ENCODE measurements around the gene SEPTIN11. TPM values are rescaled to one million over a fixed set of nuclear protein-coding genes. Genes with fewer than 3 reads are reported as not detected.

SEPTIN11 gene
- polyA plus RNA-seq, 1 donor (not counting 4 experiments of a cell fraction or from before 2014, with no cell fraction given) = 99.3 TPM

DNA sequence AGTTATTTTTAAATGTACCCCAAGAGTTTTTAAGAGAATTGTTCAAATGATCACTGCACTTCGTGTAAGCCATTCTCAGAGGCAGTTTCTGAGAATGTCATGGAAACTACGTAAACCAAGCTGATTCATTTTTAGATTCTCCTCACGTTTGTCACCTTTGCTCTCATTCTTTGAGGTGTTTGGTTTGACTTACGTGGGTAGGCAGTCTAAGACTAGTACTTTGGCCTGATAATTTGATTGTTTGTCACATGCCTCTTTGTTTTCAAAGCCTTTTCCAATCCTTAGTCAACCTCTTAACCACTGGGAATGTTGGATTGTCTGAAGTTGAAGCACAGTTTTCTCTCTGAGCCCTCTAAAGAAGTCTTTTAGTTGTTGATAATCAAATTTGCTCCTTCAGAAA lies 10.5 kb downstream of the SEPTIN11 start:
- Histone ChIP-seq H4K20me1 (ENCODE audit: control insufficient read depth, extremely low read depth, insufficient read depth, low read length) (no peaks in the 10 kb centered on the region), H3K4me3 (ENCODE audit: control insufficient read depth in 2 of 3, extremely low read depth in 1 of 3, insufficient read depth in 2 of 3, low read depth in 1 of 3, low read length in 3 of 3) (no peak overlapping the region), H3K4me2 (ENCODE audit: control insufficient read depth, extremely low read depth, insufficient read depth, low read depth, low read length) (no peak overlapping the region), H3K36me3 (ENCODE audit: control insufficient read depth in 2 of 2, extremely low read depth in 1 of 2, insufficient read depth in 2 of 2, low read length in 2 of 2) (peaks cover 0 to 4% of the 10 kb centered on the region in 2 experiments), H2AFZ (ENCODE audit: control insufficient read depth, low read length) (no peak overlapping the region), H3K9ac (ENCODE audit: control insufficient read depth, extremely low read depth, insufficient read depth, low read length) (no peak overlapping the region), H3K79me2 (ENCODE audit: control insufficient read depth, insufficient read depth, low read length) (peaks cover 69% of the 10 kb centered on the region), H3K27me3 (ENCODE audit: control insufficient read depth, extremely low read depth, insufficient read depth, low read length) (no peaks in the 10 kb centered on the region), H3K9me1 (ENCODE audit: control insufficient read depth, extremely low read depth, insufficient read depth, low read length) (no peaks in the 10 kb centered on the region), H3K4me1 (ENCODE audit: control insufficient read depth, extremely low read depth, insufficient read depth, low read length) (no peaks in the 10 kb centered on the region), H3K9me3 (ENCODE audit: control insufficient read depth, low read depth, low read length) (no peaks in the 10 kb centered on the region), H3K27ac (ENCODE audit: control insufficient read depth, insufficient read depth, low read length) (no peak overlapping the region)
- TF ChIP-seq, protein P1, sequence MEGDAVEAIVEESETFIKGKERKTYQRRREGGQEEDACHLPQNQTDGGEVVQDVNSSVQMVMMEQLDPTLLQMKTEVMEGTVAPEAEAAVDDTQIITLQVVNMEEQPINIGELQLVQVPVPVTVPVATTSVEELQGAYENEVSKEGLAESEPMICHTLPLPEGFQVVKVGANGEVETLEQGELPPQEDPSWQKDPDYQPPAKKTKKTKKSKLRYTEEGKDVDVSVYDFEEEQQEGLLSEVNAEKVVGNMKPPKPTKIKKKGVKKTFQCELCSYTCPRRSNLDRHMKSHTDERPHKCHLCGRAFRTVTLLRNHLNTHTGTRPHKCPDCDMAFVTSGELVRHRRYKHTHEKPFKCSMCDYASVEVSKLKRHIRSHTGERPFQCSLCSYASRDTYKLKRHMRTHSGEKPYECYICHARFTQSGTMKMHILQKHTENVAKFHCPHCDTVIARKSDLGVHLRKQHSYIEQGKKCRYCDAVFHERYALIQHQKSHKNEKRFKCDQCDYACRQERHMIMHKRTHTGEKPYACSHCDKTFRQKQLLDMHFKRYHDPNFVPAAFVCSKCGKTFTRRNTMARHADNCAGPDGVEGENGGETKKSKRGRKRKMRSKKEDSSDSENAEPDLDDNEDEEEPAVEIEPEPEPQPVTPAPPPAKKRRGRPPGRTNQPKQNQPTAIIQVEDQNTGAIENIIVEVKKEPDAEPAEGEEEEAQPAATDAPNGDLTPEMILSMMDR (optimal IDR thresholded peaks at IDR 0.05 in 1 of 3, IDR thresholded peaks at IDR 0.05 in 1 of 3, conservative IDR thresholded peaks at IDR 0.05 in 1 of 3; ENCODE audit: extremely low read depth in 1 of 3, insufficient read depth in 2 of 3, low read length in 3 of 3) = no peak
- TF ChIP-seq EZH2 (IDR thresholded peaks at IDR 0.05; ENCODE audit: low read length) = no peak
- FAIRE-seq (no peak), DNase-seq (ENCODE audit: low read depth, low spot score) (no peak)
- dilution Hi-C loops (cut with MboI; ENCODE audit: extremely low pct_ligation_motif_present, low sequenced_read_pairs) = no loop called here

DNA sequence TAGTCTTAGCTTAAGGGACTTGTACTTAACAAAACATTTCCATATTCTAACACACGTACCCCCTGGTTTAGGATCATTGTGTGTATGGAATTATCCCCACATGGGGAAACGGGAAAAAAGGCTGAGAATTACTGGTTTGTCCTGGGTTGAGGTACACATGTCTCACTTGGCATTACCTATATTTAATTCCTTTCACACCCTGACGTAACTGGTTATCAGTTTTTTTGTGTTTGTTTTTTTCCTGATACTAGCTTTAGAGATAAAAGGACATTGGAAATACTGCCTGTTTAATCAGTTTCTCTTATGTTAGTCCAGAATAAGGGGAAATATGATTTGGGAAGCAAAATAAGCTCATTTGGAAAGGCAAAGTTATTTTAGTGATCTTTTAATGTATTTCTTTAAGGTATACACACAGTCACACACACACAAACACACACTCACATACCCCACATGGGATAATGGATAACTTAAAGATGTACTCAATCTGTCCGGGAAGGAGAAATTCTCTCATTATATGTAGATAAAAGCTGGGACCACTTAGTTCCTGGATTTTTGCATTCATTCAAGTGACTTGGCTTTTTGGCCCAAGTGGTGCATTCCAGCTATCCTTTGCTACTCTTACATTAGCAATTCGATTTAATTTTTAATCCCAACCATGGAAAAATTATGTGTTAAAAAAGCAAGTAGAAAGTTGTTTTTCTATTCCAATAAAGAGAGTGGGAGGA lies 13.0 kb downstream of the SEPTIN11 start:
- Histone ChIP-seq H4K20me1 (ENCODE audit: control insufficient read depth, extremely low read depth, insufficient read depth, low read length) (no peaks in the 10 kb centered on the region), H3K9me3 (ENCODE audit: control insufficient read depth, low read depth, low read length) (no peaks in the 10 kb centered on the region), H3K4me1 (ENCODE audit: control insufficient read depth, extremely low read depth, insufficient read depth, low read length) (no peaks in the 10 kb centered on the region), H3K9me1 (ENCODE audit: control insufficient read depth, extremely low read depth, insufficient read depth, low read length) (no peaks in the 10 kb centered on the region), H3K4me2 (ENCODE audit: control insufficient read depth, extremely low read depth, insufficient read depth, low read depth, low read length) (no peak overlapping the region), H3K36me3 (ENCODE audit: control insufficient read depth in 2 of 2, extremely low read depth in 1 of 2, insufficient read depth in 2 of 2, low read length in 2 of 2) (peaks cover 0 to 2% of the 10 kb centered on the region in 2 experiments), H3K9ac (ENCODE audit: control insufficient read depth, extremely low read depth, insufficient read depth, low read length) (no peak overlapping the region), H3K4me3 (ENCODE audit: control insufficient read depth in 2 of 3, extremely low read depth in 1 of 3, insufficient read depth in 2 of 3, low read depth in 1 of 3, low read length in 3 of 3) (no peak overlapping the region), H3K79me2 (ENCODE audit: control insufficient read depth, insufficient read depth, low read length) (peaks cover 58% of the 10 kb centered on the region), H3K27me3 (ENCODE audit: control insufficient read depth, extremely low read depth, insufficient read depth, low read length) (no peaks in the 10 kb centered on the region), H3K27ac (ENCODE audit: control insufficient read depth, insufficient read depth, low read length) (no peak overlapping the region), H2AFZ (ENCODE audit: control insufficient read depth, low read length) (no peak overlapping the region)
- no peak for DNase-seq (ENCODE audit: low read depth, low spot score)
- no peak for FAIRE-seq
- dilution Hi-C loops (cut with MboI; ENCODE audit: extremely low pct_ligation_motif_present, low sequenced_read_pairs) = no loop called here
- no peak for TF ChIP-seq EZH2 (IDR thresholded peaks at IDR 0.05; ENCODE audit: low read length)
- TF ChIP-seq, protein P1 (optimal IDR thresholded peaks at IDR 0.05 in 1 of 3, IDR thresholded peaks at IDR 0.05 in 1 of 3, conservative IDR thresholded peaks at IDR 0.05 in 1 of 3; ENCODE audit: extremely low read depth in 1 of 3, insufficient read depth in 2 of 3, low read length in 3 of 3) = no peak

Data from keratinocyte (primary cell).